IPS DF 4.7 (cell line): ENCODE data around the gene RHOBTB1.

Experiments used
- DNase-seq: peaks from one replicate; pipeline ENCODE4 v3.0.0-alpha.2; 2013; ENCODE audit warnings: low spot score; ENCODE audit errors: extremely low read depth

RHOBTB1 gene

GRCh38 chr10:60942134-60942787 lies 1.7 kb downstream of the RHOBTB1 start:
- no peak for DNase-seq

- no peak for DNase-seq
Measured at GRCh38 chr10:60940446-60940845, 3.5 kb downstream of the RHOBTB1 start.

- no peak for DNase-seq
Measured at GRCh38 chr10:60937784-60938654, 6.0 kb downstream of the RHOBTB1 start.

DNA sequence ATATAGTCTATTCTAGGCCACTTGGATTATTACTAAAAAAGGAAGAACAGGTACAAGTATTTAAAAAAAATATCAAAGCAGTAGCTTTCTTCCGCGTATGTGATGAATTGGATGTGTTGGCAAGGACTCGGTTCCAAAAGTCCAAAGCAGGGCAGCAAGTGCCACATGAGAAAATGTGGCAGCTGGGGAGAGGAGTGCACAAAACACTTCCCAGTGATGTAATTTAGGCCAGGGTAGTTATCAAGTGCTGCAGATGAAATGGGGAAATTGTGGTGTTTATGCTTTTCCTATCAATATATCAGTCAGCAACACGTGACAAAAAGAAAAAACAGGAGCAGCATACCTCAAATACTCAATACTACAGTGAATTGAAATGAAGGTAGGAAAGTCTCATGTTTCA lies 7.0 kb downstream of the RHOBTB1 start:
- DNase-seq = no peak

DNA sequence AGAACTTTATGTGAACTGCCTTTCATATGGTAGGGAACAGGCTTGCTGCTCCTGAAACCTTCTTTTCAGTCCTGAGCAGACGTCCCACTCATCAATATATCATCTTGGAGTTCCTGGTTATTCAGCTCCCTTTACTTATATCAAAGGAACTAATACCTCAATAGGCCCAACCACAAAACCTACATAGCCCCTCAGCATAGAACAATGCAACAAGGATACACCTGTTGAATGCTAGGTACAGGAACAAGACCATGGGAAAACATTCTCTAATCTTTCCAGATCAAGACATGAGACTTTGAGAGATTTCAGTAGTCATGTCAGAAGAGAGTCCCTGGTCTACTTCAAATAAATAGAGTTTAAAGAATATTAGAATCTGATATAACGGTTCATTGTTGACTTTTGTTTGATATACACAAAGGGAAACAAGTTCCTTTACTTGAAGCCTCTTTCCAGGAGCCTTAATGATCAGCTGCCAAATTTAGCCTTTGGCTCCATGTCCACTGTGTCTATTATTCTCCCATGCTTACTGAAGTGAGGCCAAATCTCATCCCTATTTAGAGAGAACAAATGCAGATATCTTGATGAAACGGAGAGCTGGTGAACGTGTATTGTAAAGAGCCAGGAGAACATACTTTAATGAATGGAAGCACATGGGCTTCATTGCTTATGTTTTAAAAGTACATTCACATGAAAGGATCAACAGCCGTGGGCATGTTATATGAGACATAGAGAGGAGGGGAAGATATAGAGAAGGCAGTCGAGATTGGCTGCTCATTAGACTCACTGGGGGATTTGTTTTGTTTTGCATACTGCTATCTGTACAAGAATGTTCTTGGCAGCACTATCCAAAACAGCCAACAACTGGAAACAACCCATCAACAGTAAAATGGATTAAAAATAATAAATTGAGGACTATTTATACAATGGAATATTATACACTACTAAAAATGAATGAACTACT lies 9.5 kb downstream of the RHOBTB1 start:
- no peak for DNase-seq

DNA sequence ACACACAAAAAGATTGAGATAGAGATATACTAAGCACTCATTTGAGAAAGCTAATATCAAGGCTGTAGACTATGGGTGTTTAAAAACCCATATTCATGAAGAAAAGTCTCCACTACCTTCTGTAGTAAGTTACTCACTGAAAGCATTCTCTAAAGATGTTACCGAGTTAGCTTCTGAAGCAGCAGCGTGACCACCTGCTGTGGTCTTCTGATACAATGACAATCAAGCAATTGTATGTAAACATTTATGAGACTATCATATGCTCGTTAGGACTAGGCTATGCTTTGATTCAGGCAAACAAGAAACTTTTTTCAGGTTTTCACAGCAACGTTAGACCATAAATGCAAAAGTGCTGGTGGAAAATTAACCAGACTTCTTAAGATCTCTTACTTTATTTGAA lies 11.2 kb downstream of the RHOBTB1 start:
- DNase-seq = no peak

GRCh38 chr10:60930237-60930636 lies 13.7 kb downstream of the RHOBTB1 start:
- no peak for DNase-seq

DNA sequence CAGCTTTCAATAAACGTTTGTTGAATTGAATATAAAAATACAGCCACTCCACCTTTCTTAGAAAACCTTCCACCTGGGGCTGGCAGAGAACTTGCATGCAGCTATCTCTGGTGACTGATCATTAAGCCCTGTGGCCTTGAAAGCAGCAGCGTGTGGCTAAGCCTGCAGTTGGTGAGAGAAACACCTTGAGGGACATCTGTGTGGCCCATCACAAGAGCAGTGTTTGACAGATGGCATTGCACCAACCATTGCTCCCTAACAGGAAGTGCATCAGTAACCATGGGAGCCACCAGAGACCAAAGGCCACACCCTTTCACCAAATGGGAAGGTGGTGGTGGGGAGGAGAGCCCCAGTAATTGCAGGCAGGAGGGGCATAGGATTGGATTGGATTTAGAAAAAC lies 22.4 kb downstream of the RHOBTB1 start:
- no peak for DNase-seq

DNA sequence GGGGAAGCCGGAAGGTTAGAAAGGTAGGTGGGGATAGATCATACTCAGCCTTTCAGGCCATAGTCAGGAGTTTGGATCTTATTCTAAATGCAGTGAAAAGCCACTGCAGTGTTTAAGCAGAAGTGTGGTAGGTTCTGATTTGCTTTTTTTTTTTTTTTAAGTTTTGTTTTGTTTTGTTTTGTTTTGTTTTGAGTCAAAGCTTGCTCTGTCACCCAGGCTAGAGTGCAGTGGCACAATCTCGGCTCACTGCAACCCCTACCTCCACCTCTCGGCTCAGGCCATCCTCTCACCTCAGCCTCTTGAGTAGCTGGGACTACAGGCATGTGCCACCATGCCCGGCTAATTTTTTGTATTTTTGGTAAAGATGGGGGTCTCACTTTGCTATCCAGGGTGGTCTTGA lies 23.5 kb downstream of the RHOBTB1 start:
- no peak for DNase-seq

DNA sequence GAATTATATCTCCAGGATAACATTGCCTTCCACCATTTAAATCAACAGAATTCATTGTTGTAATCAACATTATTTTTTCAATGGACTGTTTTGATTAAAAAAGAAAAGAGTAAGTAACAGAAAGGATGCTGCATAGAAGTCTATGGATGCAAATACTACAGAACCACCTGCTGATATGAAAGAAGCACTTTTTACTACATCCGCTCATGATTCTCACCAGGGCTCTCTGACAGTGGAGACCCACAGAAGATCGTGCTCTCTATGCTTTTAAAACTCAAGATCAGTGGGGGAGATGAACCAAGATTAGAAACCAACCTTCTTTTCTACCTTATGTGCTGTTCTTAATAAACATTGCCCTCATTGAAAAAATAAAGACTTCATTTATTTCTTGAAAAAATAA lies 24.4 kb downstream of the RHOBTB1 start:
- no peak for DNase-seq

GRCh38 chr10:60917331-60918280 lies 26.4 kb downstream of the RHOBTB1 start:
- no peak for DNase-seq

GRCh38 chr10:60916025-60916424 lies 28.0 kb downstream of the RHOBTB1 start:
- peak; percentile 11 for DNase-seq

DNA sequence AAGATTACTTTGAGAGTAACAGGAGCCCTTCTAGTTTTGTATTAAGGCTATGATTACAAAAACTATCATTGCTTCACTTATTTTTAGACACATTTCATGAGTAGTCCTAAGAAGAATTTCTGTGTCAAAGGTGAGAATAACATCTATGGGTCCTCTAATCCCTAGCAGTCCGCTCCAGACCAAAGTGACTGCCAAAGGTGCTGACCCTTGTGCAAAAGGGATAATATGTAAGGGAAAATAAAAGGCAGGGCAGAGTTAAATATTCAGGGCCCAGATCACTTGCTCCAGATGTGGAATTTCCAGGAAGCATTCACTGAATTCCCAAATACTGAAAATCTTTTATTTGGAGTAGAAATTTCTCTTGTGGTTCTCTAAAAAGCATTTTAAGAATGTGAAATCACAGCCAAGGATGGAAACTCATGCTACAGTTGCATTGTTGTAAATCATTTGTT lies 29.3 kb downstream of the RHOBTB1 start:
- no peak for DNase-seq

DNA sequence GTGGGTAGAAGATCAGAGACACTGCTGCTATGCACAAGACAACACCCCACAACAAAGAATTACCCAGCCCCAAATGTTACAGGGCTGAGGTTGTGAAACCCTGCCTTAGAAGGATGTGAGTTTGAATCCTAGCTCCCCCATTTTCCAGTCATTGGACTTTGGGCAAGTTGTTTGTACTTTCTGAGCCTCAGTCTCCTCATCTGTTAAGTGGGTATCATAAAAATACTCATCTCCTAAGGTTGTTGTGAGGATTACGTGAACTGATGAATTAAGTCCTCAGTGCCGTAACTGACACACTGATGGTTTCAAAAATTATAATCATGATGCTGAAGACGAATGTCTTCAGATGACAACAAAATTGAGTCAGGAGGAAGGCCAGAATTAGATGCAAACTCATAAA lies 30.3 kb downstream of the RHOBTB1 start:
- DNase-seq = no peak

GRCh38 chr10:60913071-60913470 lies 30.9 kb downstream of the RHOBTB1 start:
- no peak for DNase-seq

DNA sequence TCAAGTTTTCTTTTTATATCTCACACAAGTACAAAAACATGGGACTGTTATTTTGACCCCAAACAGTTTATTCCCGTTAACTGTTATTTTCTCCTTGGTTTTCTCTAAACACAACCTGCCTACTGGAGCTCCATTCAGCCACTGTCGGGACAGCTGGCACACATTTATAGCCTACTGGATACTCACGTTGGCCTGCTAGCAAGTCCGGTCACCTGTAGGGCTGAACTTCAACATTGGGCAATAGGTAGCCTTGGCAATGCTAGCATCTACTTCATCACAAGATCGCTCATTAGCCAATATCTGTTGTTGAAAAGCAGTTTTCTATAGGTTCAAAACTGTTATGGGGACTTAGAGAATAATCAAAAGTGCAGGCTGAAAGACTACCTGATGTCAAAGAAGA lies 32.3 kb downstream of the RHOBTB1 start:
- DNase-seq = no peak

- DNase-seq = no peak
Measured at GRCh38 chr10:60911216-60911615, 32.8 kb downstream of the RHOBTB1 start.

GRCh38 chr10:60910543-60910942 lies 33.4 kb downstream of the RHOBTB1 start:
- no peak for DNase-seq

- DNase-seq = no peak
Measured at GRCh38 chr10:60908896-60909295, 35.1 kb downstream of the RHOBTB1 start.

GRCh38 chr10:60908031-60908430 lies 36.0 kb downstream of the RHOBTB1 start:
- no peak for DNase-seq

- no peak for DNase-seq
Measured at GRCh38 chr10:60907236-60907635, 36.7 kb downstream of the RHOBTB1 start.
